HG02571 (cell line): ENCODE measurements around the gene TFEB.

Source experiments
- ATAC-seq: cut with Tn5 transposase; IDR thresholded peaks from one replicate; pipeline ENCODE4 v1.9.1; 2021; ENCODE audit warnings: mild to moderate bottlenecking, moderate library complexity; ENCODE audit not compliant: unreplicated experiment

TFEB gene

DNA sequence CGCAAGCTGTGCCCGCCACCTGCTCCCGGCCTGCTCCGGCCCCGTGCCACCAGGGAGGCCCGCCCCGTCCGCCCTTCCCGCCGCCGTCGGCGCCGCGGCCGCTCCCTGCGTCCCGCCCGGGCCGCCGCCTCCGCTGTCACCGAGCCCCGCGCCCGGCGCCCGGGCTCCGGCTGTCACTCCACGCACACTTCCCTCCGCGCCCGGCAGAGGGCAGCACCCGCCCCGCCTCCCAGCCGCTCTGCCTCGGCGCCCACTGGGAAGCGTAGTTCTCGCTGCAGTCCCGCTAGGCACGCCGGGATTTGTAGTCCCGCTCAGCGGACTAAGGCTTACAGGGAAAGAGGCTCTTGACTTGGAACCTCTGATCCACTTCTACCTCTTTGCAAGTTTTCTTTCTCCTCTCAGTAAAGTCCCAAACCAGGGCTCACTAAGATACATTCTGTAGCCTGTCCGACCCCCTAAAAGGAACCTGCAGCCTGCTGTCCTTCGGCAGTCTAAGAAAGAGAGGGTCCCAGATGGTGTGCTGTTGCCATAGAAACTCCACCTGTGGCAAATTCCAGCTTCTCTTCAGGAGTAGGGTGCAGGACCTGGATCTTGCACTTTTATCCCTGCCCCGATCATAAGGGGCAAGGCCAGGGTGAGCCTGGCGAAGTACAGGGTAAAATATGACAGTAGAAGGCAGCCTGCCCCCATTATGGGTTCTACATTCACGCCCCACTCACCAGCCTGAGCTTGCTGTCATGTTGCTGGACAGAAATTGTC, at the start of gene TFEB:
TSS of gene TFEB (minus strand) at position 182 of the 759 bp plus-strand sequence. CDS start 44,395 bp downstream, outside the sequence.
- peak; percentile 39 for ATAC-seq

DNA sequence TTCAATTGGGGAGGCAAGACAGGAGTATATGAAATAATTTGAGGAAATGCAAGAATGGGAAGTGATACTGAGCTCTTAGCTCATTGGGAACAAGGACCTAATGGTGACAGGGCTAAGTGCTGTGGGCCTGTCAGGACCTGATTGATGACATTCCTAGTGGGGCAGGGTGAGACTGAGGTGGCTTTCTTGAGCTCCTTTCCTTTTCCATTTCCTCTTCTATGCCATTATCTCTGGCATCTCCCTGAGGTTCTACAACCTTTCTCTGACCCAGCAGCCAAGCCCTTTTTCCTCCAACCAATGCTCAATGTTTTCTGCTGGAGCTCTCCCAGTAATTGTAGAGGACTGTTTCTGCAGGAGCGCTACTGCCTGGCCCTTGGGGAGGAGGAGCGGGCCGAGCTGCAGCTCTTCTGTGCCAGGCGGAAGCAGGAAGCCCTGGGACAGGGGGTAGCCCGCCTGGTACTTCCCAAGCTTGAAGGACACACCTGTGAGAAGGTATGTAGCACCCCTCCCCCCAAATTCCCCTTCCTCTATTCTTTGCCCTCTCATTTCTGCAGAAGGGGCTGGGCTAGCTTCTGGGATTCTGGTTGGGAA, 49.3 kb upstream of the TFEB start:
- no peak for ATAC-seq

DNA sequence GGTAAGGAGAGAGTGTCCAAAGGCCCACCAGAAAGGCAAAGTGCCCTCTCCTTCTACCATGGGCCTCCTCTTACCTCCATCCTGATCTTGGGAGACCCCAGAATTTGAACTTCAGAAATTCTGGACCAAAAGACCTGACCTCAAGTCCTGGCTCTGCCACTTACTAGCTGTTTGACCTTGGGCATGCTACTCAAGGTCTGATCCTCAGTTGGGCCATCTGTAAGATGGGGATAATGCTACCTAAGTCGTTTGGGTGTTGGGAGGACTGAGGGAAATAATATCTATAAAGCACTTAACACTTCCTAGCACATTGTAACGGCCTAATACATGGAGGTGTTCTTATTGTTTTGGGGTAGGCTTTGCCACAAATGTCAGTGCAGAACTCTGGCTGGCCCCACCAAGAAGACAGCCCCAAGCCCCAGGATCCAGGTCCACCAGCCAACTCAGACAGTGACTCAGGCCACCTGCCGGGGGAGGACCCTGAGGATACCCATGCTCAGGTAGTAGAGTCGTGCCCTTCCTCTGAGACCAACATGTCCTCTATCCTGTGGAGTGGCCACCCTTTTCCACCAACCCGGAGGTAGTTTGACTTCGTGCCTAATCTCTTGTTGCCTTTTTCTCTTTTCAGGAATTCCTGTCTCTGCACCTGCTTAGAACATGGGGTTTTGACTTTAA, 47.8 kb upstream of the TFEB start:
- no peak for ATAC-seq

DNA sequence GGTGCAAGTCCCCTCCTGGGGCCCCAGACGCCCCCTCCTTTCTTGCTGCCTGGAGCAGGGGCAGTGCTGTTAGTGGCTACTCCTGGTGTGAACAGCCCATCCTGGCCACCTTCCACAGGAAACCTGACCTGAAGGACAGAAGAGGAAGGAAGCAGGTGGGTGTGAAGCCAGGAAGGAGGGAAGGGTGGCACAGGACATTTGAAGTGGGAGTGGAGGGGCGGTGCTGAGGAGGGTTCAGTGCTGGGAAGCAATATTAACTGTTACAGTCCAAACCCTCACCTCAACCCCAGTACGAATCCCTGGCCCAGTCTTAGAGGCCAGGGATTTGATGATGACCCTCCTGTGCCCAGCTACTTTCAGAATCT, 45.9 kb upstream of the TFEB start:
- ATAC-seq = no peak

DNA sequence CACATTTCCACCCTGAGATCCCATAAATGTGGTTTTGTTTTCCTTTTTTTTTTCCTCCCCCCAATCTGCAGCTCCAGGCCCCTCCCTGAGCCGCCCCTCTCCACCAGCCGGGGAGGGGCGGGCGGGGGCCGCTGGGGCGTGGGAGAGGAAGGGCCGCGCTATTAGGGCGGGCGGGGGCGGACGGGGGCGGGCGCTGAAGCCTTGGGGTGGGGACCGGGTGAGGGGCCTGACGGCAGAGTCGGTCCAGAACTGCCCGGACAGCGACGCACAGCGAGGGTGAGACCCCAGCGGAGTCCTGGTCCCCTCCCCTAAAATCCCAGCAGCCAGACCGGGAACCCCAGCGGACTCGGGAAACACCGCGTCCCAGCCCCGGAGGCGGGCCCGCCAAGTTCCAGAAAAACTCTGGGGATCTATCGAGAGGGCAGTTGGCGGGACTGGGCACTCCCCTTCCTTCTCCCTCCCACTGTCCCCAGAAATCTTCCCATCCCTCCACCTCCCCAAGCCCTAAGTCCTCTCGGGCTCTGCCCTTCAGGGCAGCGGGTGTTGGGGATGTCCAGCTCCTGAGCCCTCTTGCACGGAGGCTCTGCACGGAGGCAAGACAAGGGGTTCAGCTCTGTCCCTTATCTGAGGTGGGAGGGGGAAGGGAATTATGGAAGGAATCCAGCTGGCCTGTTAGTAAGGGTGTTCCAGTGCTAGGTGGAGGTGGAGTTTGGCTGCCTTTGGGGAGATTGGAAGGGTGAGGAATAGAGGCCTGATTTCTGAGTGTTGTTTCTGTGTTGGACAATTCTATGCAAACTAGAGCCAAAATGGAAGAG, 45.4 kb upstream of the TFEB start, which contains the start of gene PRICKLE4:
TSS of gene PRICKLE4 (plus strand) at position 232 of the 815 bp plus-strand sequence. CDS start 2,692 bp downstream, outside the sequence.
- no peak for ATAC-seq

DNA sequence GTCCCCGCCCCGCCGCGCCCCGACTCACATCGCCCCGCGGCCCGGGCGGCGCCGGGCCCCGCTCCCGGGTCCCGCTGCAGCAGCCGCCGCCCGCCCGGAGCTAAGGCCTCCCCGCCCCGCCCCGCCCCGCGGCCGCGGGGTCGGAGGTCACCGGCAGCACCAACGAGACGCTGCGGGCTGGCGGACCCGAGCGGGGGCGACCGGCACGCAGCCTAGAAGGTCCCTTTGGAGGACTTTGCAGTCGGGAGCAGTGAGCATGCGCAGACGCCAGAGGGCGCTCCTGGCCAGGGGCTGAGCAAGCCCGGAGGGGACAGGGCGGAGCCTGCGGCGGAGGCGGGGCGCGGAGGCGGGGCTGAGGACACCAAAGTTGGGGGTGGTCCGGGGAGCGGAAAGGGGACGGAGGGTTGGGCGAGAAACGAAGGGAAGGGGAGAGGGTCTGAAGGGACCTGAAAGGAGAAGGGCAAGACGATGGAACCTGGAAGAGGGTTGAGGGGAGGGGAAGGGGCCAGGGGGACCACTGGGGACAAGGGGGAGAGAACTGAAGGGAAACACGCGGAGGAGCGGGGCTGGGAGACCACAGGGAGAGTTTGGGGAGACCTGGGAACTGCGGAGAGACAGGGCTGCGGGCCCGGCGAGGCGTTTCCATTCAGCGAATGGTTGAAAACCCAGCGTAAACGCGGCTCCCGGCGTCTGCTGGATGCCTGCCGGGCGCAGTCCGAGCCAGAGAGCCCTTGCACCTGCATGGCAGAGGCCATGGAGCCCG, 44.6 kb upstream of the TFEB start, which contains the start of gene FRS3:
TSS of gene FRS3 (minus strand) at position 113 of the 763 bp plus-strand sequence. CDS start 2,913 bp downstream, outside the sequence.
- peak; percentile 90 for ATAC-seq

DNA sequence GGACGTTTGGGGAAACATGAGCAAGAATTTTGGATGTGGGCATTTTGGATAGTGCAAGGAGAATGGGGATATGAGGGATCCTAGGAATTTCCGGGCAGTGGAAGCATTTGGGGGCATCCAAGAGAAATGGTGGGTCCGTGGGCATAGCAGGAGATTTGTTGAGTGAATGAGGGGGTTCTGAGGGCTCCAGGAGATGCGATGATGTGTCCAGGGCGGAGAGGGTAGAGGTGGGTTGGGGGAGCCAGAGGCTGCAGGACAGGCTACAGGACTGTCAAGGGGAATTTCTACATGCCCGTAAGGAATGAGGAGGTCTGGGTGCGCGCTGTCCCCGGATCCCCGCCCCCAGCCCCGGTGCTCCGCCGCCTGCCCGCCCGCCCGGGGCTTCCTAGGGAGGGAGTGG, 43.9 kb upstream of the TFEB start:
- peak; percentile 7 for ATAC-seq

DNA sequence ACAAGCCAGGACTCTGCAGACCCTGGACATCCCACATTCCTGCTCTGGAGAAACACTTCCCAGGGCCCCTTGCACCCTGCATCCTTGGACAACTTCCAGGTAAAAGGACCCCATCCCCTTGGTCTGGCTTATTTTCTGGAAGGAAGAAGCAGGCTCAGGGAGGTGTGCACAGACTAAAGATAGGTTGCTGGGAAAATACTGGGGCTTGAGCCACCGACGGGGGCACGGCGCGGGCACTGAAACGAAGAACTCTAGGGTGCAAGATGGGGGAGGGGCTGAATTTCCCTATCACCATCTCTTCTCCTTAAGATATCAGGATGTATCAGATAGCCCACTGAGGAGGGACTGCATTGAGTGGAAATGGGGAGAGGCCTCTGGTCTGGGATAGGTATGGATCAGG, 43.5 kb upstream of the TFEB start:
- ATAC-seq = no peak

DNA sequence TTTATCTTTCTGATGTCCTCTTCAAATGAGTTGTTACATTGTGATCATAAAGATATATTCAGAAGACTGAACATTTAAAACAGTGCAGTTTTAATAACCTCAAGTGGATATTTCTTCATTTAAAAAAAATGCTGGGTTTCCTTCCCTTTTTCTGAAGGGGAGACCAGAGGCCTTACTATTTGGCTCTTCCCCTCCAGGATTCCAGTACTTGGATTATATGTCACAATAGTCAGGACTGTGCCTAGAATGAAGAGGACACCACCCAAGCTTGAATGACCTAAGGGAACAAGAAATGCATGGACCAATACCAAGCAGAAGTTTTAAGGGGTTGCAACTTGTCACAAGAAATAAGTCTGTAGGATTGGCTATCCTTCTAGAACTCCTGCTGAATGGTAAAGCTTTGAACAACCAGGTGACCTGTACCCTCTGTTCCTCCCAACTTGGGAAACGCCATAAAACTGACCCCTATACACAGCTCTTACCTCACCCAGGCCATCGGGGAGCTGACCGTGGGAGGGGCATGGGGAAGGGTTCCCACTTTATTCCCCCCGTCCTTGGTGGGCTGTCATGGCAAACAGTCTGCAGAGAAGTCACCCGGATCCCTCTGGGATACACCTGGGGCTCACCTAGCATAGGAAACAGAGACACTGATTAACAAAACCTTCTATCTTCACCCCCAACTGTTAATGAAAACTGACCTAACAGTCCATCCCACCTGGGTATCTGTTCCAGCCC, 42.3 kb upstream of the TFEB start:
- ATAC-seq = no peak

DNA sequence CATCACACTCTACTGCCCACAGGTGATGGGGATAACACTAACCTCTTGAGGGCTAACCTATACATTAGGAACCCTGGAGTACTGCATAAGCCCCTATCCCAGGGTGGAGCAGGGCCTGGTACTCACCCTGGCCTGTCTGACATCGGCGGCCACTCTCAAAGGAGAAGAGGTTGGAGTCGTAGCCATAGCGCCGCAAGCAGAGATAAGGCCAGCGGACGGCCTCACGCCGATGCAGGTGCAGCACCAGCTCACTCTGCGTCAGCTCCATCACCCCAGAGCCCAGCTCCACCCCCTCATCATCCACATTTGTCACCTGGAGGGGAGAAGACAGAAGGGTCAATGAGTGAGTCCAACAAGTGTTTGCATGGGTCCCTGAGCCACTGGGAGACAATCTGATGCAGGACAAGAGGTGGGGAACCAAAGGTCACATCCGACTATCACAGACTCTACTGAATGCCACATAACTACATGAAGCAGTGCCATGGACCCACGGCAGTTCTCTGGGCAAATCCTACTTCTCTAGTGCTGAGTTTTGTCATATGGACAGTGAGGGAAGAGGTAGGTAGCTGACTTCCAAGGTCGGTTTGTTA, 40.0 kb upstream of the TFEB start:
- no peak for ATAC-seq

DNA sequence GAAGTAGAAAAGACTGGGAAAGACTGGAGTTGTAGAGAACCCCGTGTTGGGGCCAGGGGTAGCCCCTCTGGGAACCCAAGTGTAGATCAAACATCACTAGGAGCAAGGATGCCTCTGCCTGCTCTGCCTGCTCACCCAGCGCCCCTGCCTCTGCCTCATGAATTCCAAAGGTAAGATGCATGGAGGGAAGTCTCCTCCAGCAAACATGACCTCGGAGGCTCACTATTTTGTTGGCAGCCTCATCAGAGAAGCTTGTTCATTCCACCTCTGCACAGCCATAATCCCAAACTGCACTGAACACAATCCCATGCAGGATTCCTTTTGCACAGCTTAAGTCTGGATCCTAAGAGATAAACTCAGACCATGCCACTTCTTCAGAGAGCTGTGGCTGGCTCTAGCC, 39.4 kb upstream of the TFEB start:
- ATAC-seq = no peak

DNA sequence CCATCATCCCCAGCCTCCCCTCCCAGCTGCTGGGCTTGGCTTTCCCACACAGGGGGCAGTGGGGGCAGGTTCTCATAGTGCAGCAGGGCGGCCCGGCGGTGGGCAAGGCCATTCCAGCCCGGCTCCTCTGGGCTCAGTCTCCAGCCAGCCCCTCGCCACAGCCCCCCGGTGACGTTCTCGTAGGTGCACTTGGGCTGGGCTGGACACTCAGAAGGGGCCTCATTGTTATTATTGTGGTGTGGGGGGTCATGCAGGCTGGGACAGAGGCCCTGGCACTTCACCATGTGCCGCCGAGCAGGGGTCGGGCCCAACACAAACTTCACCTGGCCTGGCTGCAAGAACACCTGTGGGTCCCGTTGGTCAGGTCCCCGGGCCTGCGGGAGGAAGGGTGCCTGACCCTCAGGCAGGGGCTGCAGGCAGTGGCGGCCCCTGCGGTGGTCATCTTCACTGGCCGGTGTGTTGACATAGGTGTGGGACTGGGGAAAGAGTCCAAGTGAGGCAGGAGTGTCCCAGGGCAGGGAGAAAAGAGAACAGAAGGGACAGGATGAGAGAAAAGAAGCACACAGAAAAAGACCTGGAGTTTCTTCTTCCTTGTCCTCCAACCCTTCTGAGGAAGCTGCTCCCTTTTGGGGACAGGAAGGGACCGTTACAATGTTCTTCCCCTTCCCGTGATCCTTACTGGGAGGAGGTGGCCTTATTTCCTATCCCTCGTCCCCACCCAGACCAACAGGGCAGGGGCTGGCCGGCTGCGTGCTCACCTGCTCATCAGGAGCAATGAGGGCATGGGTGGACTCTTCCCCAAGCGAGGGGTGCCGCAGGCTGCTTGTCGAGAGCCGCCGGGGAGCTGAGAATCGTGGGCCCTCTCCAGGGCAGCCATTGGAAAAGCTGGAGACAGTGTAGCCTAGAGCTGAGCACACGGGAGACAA, 35.9 kb upstream of the TFEB start:
- no peak for ATAC-seq

DNA sequence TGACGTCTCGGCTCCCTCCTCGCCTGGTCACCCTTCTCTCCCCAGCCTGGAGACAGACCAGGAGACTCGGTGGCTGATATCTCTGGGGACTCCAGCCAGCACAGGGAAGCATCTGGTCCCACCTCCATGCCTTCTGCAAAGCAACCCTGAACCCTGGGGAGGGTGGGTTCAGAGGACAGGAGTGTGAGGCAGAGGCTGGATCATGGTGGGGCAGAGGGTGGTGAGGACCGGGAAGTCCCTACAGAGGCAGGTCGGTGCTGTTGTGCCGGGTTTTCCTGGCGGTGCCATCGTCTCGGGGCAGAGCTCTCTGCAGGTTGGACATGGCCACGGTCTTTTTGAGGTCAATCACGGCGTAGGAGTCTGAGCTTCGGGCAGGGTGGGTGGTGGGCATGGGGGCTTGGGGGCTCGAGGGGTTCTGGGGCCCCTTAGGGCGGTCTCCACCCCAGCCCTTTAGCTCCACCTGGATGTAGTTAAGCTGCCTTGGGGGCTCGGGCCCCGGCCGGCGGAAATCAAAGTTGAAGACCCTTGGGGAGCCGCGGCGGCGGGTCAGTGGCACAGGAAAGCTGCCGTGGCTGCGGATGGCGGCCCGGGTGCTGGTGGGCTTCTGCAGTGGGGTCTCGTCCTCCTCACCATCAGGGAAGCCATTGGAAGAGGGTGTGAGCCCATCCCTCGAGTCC, 35.1 kb upstream of the TFEB start:
- no peak for ATAC-seq

DNA sequence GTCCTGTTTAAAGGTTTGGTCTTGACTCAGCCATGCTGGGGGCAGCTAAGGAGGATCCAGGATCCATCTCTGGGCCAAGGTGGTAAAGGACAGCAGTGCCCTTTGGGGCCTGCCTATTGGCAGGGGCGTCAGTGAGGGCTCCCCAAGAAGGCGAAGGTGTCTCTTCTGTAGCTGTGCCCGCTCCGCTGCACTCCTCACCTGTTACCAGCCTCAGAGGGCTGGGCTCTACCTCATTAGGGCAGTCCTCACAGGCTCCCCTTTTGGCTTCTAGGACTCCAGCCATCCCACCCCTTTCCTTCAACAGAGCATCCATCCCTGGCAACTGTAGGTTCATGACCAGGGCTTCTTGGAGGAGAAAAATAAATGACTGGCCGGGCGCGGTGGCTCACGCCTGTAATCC, 34.0 kb upstream of the TFEB start:
- ATAC-seq = no peak

DNA sequence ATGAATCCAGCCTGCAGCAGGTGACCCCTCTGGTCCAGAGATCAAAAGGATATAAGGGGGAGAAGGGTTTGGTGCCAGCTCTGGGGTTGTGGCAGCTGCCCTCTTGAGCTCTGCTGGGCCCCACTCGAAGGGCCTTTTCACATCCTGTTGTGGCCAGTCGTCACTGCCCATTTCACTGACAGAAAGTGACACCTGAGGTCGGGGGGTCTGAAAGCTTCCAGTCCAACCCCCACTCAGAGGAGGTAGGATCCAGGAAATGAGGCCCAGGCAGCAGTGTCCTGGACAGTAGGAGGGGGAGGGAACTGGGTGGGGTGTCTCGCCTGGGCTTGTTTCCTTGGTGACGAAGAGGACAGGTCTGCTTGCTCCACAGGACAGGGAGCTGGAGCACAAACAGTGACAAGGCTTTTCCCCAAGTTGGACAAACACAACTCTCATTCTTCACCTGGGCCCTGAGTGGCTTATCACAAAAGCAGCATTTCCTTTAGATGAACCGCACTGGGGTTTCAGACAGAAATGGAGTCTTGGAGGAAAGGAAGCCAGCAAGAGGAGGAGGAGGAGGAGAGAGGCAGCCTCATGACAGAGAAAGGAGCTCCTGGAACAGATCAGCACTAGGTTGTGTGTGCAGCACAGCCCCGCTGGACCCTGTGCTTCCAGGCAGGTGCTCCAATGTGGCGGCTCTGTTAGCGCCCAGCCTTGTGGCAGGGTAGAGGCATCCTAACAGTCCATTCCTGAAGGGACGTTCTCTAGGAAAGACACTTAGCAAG, 33.3 kb upstream of the TFEB start:
- no peak for ATAC-seq

DNA sequence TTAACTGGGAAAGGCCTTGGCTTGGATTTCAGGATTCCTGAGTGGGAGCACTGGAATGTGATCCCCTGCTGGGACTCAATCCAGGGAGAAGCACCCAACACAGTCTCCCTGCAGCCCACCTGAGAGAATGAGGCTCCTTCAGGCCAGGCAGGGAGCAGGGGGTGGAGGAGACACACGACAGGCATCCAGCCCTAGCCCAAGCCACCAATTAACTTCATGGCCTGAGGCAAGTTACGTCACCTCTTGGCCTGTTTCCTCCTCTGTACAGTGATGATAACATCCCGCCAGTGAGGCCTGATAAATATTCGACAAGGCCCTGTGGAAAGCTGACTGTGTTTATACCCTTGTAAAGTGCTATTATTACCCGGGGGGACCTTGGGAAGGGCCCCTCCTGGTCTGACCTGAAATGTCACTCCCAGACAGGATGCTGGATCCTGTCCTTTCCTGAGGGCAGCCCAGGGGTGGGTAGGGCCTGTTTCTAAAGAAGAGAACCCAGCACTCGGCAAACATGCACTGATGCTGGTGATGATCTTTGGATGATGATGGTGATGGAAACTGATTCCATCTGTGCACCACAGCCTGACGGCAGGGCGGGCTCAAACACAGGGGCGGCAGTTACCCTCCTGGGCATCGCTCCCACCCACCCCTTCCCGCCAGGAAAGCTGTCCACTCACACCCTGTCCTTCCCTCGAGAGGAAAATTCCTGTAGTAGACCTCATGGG, 31.9 kb upstream of the TFEB start:
- ATAC-seq = no peak
